ENCODE data around the gene PIGN. TPM values are rescaled to one million over a fixed set of nuclear protein-coding genes. Genes with fewer than 3 reads are reported as not detected.

Gene PIGN
- total RNA-seq, 5 donors from 2014 or later (not counting 1 experiment from before 2014, with no cell fraction given) = 19.5 to 24.0 (median 21.8) TPM

DNA sequence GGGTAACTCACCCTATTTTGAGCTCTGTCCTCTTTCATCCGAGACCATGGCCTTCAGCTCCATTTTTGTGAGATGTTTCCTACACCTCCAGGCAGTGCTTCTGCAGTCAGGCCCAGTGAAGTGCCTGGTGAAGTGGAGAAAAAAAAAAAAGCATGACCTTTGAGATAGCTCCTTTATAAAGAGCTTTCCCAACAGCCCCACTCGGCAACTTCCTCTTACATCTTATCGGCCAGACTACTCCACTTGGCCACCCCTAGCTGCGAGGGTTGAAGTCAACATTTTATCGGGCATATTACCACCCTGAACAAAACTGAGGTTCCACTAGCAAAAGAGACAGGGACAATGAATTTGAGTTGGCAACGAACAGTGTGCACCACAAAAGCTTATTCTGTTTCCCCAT lies 169.2 kb downstream of the PIGN start:
- no peaks in the 10 kb centered on the region for H3K4me1 ChIP-seq (ENCODE audit: control insufficient read depth in 1 of 2, extremely low read depth in 1 of 2, insufficient read depth in 2 of 2, low read length in 2 of 2)
- no peak overlapping the region for H3K27ac Mint-ChIP-seq

GRCh38 chr18:62011416-62011815 lies 175.4 kb downstream of the PIGN start:
- Histone ChIP-seq H3K4me1 (ENCODE audit: control insufficient read depth in 1 of 2, extremely low read depth in 1 of 2, insufficient read depth in 2 of 2, low read length in 2 of 2) (no peaks in the 10 kb centered on the region), H3K27me3 (replicated peaks in 1 of 2; ENCODE audit: control insufficient read depth in 2 of 2, extremely low read depth in 1 of 2, insufficient read depth in 2 of 2, low read length in 1 of 2) (no peaks in the 10 kb centered on the region), H3K27ac (ENCODE audit: low read length) (no peak overlapping the region), H3K4me3 (ENCODE audit: control insufficient read depth in 1 of 2, extremely low read depth in 1 of 2, low read length in 1 of 2) (no peak overlapping the region), H3K36me3 (ENCODE audit: control insufficient read depth in 2 of 2, extremely low read depth in 1 of 2, insufficient read depth in 1 of 2, low read length in 1 of 2) (no peaks in the 10 kb centered on the region), H3K9me3 (no peaks in the 10 kb centered on the region)
- ChIA-PET POLR2A (no interaction called here), CTCF (no interaction called here)
- Mint-ChIP-seq H3K36me3 (no peaks in the 10 kb centered on the region), H3K27me3 (peaks cover 11 to 13% of the 10 kb centered on the region in 2 donors), H3K4me3 (no peak overlapping the region), H3K9me3 (peaks cover 0 to 4% (median 3%) of the 10 kb centered on the region in 3 donors), H3K4me1 (no peaks in the 10 kb centered on the region), H3K27ac (no peak overlapping the region)
- DNase-seq = no peak
- no peak for ATAC-seq (replicated peaks in 1 of 4)
- WGBS (ENCODE audit: insufficient coverage) = 100% methylated on average over 2 of the region's 6 CpGs

More for the DNA sequence above, 169.2 kb downstream of the PIGN start:
- no peaks in the 10 kb centered on the region for H3K9me3 Mint-ChIP-seq
- peaks cover 0 to 2% of the 10 kb centered on the region in 2 experiments for H3K27me3 ChIP-seq (replicated peaks in 1 of 2; ENCODE audit: control insufficient read depth in 2 of 2, extremely low read depth in 1 of 2, insufficient read depth in 2 of 2, low read length in 1 of 2)
- no peak overlapping the region for H3K27ac ChIP-seq (ENCODE audit: low read length)
- no peaks in the 10 kb centered on the region for H3K36me3 Mint-ChIP-seq
- no peak for DNase-seq
- no peak overlapping the region for H3K4me3 Mint-ChIP-seq
- H3K4me1 Mint-ChIP-seq = no peaks in the 10 kb centered on the region
- ChIA-PET CTCF (interaction anchor here in 1 of 2 donors (0.7 kb wide), 1 partner anchor 11 kb away, joined by 5 read pairs; no protein-coding TSS in a partner anchor), POLR2A (no interaction called here)
- no peak overlapping the region for H3K4me3 ChIP-seq (ENCODE audit: control insufficient read depth in 1 of 2, extremely low read depth in 1 of 2, low read length in 1 of 2)
- no peak for ATAC-seq (replicated peaks in 1 of 4)
- H3K36me3 ChIP-seq (ENCODE audit: control insufficient read depth in 2 of 2, extremely low read depth in 1 of 2, insufficient read depth in 1 of 2, low read length in 1 of 2) = no peaks in the 10 kb centered on the region
- 84% methylated on average over 4 of the region's 6 CpGs for WGBS (ENCODE audit: insufficient coverage)
- H3K27me3 Mint-ChIP-seq = peaks cover 0 to 4% of the 10 kb centered on the region in 2 donors
- H3K9me3 ChIP-seq = no peaks in the 10 kb centered on the region

DNA sequence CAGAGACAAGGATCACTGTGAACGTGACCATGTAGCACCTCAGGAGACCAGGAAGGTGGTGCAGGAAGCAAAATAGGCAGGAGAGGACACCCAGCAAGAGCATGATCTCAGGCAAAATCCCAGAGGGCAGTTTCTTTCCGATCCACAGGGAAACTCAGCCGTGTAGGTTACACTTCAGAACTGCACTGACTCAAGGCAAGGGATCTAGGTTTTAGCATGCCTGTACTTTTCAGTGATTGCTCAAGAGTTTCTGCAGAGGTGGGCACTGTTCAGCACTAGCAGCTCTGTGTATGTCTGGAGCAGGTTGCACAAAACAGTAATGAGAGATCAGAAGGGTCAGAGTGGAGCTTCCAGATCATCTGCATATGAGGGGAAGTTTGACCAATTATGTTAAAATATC lies 177.3 kb downstream of the PIGN start:
- H3K27me3 ChIP-seq (replicated peaks in 1 of 2; ENCODE audit: control insufficient read depth in 2 of 2, extremely low read depth in 1 of 2, insufficient read depth in 2 of 2, low read length in 1 of 2) = no peaks in the 10 kb centered on the region
- Mint-ChIP-seq H3K9me3 (peaks cover 0 to 11% (median 3%) of the 10 kb centered on the region in 3 donors), H3K27ac (no peak overlapping the region), H3K27me3 (peaks cover 11 to 13% of the 10 kb centered on the region in 2 donors), H3K36me3 (no peaks in the 10 kb centered on the region), H3K4me3 (no peak overlapping the region), H3K4me1 (no peaks in the 10 kb centered on the region)
- no peaks in the 10 kb centered on the region for H3K9me3 ChIP-seq
- CTCF ChIA-PET = no interaction called here
- no peaks in the 10 kb centered on the region for H3K4me1 ChIP-seq (ENCODE audit: control insufficient read depth in 1 of 2, extremely low read depth in 1 of 2, insufficient read depth in 2 of 2, low read length in 2 of 2)
- WGBS (ENCODE audit: insufficient coverage) = 83% methylated on average over 3 of the region's 3 CpGs
- ATAC-seq (replicated peaks in 1 of 4) = no peak
- no peak overlapping the region for H3K27ac ChIP-seq (ENCODE audit: low read length)
- H3K36me3 ChIP-seq (ENCODE audit: control insufficient read depth in 2 of 2, extremely low read depth in 1 of 2, insufficient read depth in 1 of 2, low read length in 1 of 2) = no peaks in the 10 kb centered on the region
- no peak overlapping the region for H3K4me3 ChIP-seq (ENCODE audit: control insufficient read depth in 1 of 2, extremely low read depth in 1 of 2, low read length in 1 of 2)
- POLR2A ChIA-PET = no interaction called here
- DNase-seq = no peak

DNA sequence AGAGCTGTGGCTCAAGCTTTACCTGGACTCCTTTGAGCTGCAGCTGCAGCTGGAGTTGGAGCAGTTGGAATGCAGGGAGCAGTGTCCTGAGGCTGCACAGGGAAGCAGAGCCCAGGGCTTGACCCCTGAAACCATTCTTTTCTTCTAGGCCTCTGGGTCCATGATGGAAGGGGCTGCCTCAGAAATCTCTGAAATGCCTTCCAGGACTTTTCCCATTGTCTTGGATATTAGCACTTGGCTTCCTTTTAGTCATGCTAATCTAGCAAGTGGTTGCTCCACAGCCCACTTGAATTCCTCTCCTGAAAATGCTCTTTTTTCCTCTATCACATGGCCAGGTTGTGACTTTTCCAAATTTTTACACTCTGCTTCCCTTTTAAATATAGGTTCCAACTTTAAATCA lies 185.5 kb downstream of the PIGN start:
- no peak for ATAC-seq (replicated peaks in 1 of 4)
- Histone ChIP-seq H3K36me3 (ENCODE audit: control insufficient read depth in 2 of 2, extremely low read depth in 1 of 2, insufficient read depth in 1 of 2, low read length in 1 of 2) (no peaks in the 10 kb centered on the region), H3K27ac (ENCODE audit: low read length) (no peak overlapping the region), H3K4me1 (ENCODE audit: control insufficient read depth in 1 of 2, extremely low read depth in 1 of 2, insufficient read depth in 2 of 2, low read length in 2 of 2) (no peaks in the 10 kb centered on the region), H3K4me3 (ENCODE audit: control insufficient read depth in 1 of 2, extremely low read depth in 1 of 2, low read length in 1 of 2) (no peak overlapping the region), H3K9me3 (no peaks in the 10 kb centered on the region), H3K27me3 (replicated peaks in 1 of 2; ENCODE audit: control insufficient read depth in 2 of 2, extremely low read depth in 1 of 2, insufficient read depth in 2 of 2, low read length in 1 of 2) (peaks cover 0 to 3% of the 10 kb centered on the region in 2 experiments)
- Mint-ChIP-seq H3K9me3 (peaks cover 8 to 16% (median 11%) of the 10 kb centered on the region in 3 donors), H3K27me3 (peaks cover 0 to 10% of the 10 kb centered on the region in 2 donors), H3K27ac (no peak overlapping the region), H3K4me1 (no peaks in the 10 kb centered on the region), H3K4me3 (no peak overlapping the region), H3K36me3 (no peaks in the 10 kb centered on the region)
- CTCF ChIA-PET = no interaction called here
- DNase-seq = no peak
- POLR2A ChIA-PET = no interaction called here

DNA sequence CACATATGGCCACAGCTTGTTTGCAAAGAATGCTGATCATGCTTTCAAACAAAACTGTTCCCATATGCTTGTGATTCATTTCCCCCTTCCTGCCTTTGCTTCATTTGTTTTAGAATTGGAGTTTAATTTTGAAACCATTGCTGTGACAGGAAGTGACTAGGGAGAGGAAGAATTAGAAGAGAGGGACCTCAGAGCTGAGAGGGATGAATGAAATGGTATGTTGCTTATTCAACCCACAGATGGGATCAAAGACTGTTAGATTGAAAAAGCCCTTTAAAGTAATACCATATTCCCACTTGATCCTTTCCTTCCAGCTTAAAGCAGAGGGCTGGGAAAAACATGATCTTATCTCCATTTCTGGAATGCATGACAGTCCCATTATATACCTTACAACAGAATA lies 187.9 kb downstream of the PIGN start:
- H3K9me3 Mint-ChIP-seq = peaks cover 7 to 11% (median 9%) of the 10 kb centered on the region in 3 donors
- H3K27ac Mint-ChIP-seq = no peak overlapping the region
- H3K36me3 ChIP-seq (ENCODE audit: control insufficient read depth in 2 of 2, extremely low read depth in 1 of 2, insufficient read depth in 1 of 2, low read length in 1 of 2) = no peaks in the 10 kb centered on the region
- H3K4me1 Mint-ChIP-seq = no peaks in the 10 kb centered on the region
- POLR2A ChIA-PET = no interaction called here
- H3K4me3 ChIP-seq (ENCODE audit: control insufficient read depth in 1 of 2, extremely low read depth in 1 of 2, low read length in 1 of 2) = no peak overlapping the region
- peaks cover 0 to 6% of the 10 kb centered on the region in 2 donors for H3K27me3 Mint-ChIP-seq
- H3K36me3 Mint-ChIP-seq = no peaks in the 10 kb centered on the region
- H3K27ac ChIP-seq (ENCODE audit: low read length) = no peak overlapping the region
- no peaks in the 10 kb centered on the region for H3K4me1 ChIP-seq (ENCODE audit: control insufficient read depth in 1 of 2, extremely low read depth in 1 of 2, insufficient read depth in 2 of 2, low read length in 2 of 2)
- no peak overlapping the region for H3K4me3 Mint-ChIP-seq
- DNase-seq (no peak), ATAC-seq (replicated peaks in 1 of 4) (no peak)
- peaks cover 0 to 3% of the 10 kb centered on the region in 2 experiments for H3K27me3 ChIP-seq (replicated peaks in 1 of 2; ENCODE audit: control insufficient read depth in 2 of 2, extremely low read depth in 1 of 2, insufficient read depth in 2 of 2, low read length in 1 of 2)
- CTCF ChIA-PET = interaction anchor here in 1 of 2 donors (0.6 kb wide), 1 partner anchor 33 kb away, joined by 3 read pairs; no protein-coding TSS in a partner anchor
- no peaks in the 10 kb centered on the region for H3K9me3 ChIP-seq

DNA sequence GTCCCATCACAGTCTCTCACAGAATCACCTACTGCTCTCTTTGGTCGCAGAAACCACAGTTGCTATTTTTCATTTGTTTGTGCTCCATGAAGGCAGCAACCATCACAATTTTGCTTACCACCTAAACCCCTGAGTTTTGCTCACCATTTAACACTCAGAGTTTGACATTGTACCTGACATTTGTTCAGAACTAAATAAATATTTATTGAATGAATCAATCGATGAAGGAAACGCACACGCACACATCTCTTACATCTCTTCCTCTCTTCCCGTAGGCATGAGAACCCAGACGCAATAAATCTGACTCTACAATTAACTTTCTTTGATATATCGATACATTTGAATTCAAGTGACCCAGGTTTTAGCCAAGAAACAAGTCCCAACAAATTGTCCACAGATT lies 188.5 kb downstream of the PIGN start:
- no peak overlapping the region for H3K4me3 Mint-ChIP-seq
- no peaks in the 10 kb centered on the region for H3K4me1 ChIP-seq (ENCODE audit: control insufficient read depth in 1 of 2, extremely low read depth in 1 of 2, insufficient read depth in 2 of 2, low read length in 2 of 2)
- H3K36me3 ChIP-seq (ENCODE audit: control insufficient read depth in 2 of 2, extremely low read depth in 1 of 2, insufficient read depth in 1 of 2, low read length in 1 of 2) = no peaks in the 10 kb centered on the region
- ChIA-PET CTCF (no interaction called here), POLR2A (no interaction called here)
- H3K9me3 Mint-ChIP-seq = peaks cover 7 to 11% (median 9%) of the 10 kb centered on the region in 3 donors
- peaks cover 0 to 6% of the 10 kb centered on the region in 2 donors for H3K27me3 Mint-ChIP-seq
- ATAC-seq (replicated peaks in 1 of 4) (no peak), DNase-seq (no peak)
- H3K36me3 Mint-ChIP-seq = no peaks in the 10 kb centered on the region
- no peaks in the 10 kb centered on the region for H3K9me3 ChIP-seq
- no peak overlapping the region for H3K4me3 ChIP-seq (ENCODE audit: control insufficient read depth in 1 of 2, extremely low read depth in 1 of 2, low read length in 1 of 2)
- no peak overlapping the region for H3K27ac Mint-ChIP-seq
- no peak overlapping the region for H3K27ac ChIP-seq (ENCODE audit: low read length)
- H3K4me1 Mint-ChIP-seq = no peaks in the 10 kb centered on the region
- peaks cover 0 to 3% of the 10 kb centered on the region in 2 experiments for H3K27me3 ChIP-seq (replicated peaks in 1 of 2; ENCODE audit: control insufficient read depth in 2 of 2, extremely low read depth in 1 of 2, insufficient read depth in 2 of 2, low read length in 1 of 2)
- 88% methylated on average over 4 of the region's 7 CpGs for WGBS (ENCODE audit: insufficient coverage)

DNA sequence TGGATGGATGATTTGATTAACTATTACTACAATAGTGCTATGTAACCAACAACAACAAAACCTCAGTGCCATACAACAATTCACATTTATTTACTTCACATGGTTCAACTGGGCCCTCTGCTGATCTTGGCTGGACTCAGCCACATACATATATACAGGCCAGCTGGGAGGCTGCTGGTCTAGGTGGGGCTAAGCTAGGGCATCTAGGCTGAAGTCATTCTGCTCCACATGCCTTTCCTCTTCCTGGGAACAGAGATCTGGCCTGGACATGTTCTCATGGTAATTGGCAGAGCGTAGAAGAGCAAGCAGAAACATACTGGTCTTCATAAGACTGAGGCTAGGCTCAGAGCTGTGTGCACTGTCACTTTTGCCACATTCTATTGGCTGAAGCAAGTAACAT lies 191.2 kb downstream of the PIGN start:
- CTCF ChIA-PET = no interaction called here
- H3K36me3 ChIP-seq (ENCODE audit: control insufficient read depth in 2 of 2, extremely low read depth in 1 of 2, insufficient read depth in 1 of 2, low read length in 1 of 2) = no peaks in the 10 kb centered on the region
- no CpG with 5 or more reads among the region's 1 CpG for WGBS (ENCODE audit: insufficient coverage)
- no peak overlapping the region for H3K27ac ChIP-seq (ENCODE audit: low read length)
- H3K9me3 Mint-ChIP-seq = peaks cover 5 to 8% (median 7%) of the 10 kb centered on the region in 3 donors
- ATAC-seq (replicated peaks in 1 of 4) = no peak
- H3K27me3 Mint-ChIP-seq = peaks cover 0 to 6% of the 10 kb centered on the region in 2 donors
- DNase-seq = no peak
- no peaks in the 10 kb centered on the region for H3K9me3 ChIP-seq
- H3K27me3 ChIP-seq (replicated peaks in 1 of 2; ENCODE audit: control insufficient read depth in 2 of 2, extremely low read depth in 1 of 2, insufficient read depth in 2 of 2, low read length in 1 of 2) = no peaks in the 10 kb centered on the region
- POLR2A ChIA-PET = no interaction called here
- no peak overlapping the region for H3K4me3 ChIP-seq (ENCODE audit: control insufficient read depth in 1 of 2, extremely low read depth in 1 of 2, low read length in 1 of 2)
- H3K4me1 ChIP-seq (ENCODE audit: control insufficient read depth in 1 of 2, extremely low read depth in 1 of 2, insufficient read depth in 2 of 2, low read length in 2 of 2) = no peaks in the 10 kb centered on the region
- H3K27ac Mint-ChIP-seq = no peak overlapping the region
- H3K4me1 Mint-ChIP-seq = no peaks in the 10 kb centered on the region
- no peaks in the 10 kb centered on the region for H3K36me3 Mint-ChIP-seq
- H3K4me3 Mint-ChIP-seq = no peak overlapping the region

Data from T-cell (primary cell).